Astrocyte of the spinal cord (primary cell): Measurements from ENCODE around the gene AGPAT2.
"Not testable (repeated sequence)": the region's sequence is repeated elsewhere in the genome, so short reads cannot be mapped to it uniquely, and the experiment has no call there.

Experiments used
- DNase-seq: peaks from one replicate; pipeline ENCODE4 v3.0.0; 2011; ENCODE audit warnings: low read depth, low spot score
- H3K4me3 ChIP-seq: 2 replicates; pipeline ENCODE4 v1.5.1; 2011; ENCODE audit warnings: low read depth, mild to moderate bottlenecking, low read length, moderate library complexity
- in situ Hi-C: cut with HindIII; loops from 2 replicates; pipeline ENCODE4 v1.10.0; 2017; ENCODE audit warnings: low sequenced_read_pairs
- TF ChIP-seq, protein P1 (sequence below): IDR thresholded peaks from 2 replicates; pipeline ENCODE4 v1.5.1; 2012; ENCODE audit warnings: low read depth, mild to moderate bottlenecking, low read length, inconsistent platforms

Gene AGPAT2

DNA sequence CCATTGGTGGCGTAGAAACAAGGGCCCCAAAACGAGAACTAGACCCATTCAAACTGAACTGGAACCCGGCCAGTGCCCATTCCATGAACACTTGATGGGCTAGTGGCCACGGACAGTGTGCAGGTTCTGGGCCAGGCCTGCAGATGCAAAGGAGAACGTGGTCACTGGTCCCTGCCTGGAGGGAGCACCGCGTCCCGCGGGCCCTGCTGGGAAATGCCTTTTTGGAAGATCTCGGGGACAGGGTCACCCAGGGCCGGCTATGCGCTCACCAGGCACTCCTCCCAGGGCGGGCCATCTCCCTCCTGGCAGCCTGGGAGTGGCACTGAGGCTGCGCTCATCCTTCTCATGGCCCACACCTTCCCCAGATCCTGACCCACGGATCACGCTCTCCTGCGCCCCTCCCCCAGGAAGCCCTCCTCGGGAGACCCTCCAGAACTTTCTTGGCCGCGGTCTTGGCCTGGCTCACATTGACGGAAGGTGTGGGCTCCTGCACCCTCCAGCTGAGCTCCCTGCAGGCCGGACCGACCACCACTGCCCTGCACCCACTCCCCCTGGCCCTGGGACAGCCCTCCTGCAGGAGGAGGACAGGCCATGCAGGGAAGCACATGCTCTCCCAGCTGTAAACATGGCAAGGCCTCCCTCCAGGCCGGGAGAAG lies 22.3 kb upstream of the AGPAT2 start:
- DNase-seq = no peak
- TF ChIP-seq, protein P1, sequence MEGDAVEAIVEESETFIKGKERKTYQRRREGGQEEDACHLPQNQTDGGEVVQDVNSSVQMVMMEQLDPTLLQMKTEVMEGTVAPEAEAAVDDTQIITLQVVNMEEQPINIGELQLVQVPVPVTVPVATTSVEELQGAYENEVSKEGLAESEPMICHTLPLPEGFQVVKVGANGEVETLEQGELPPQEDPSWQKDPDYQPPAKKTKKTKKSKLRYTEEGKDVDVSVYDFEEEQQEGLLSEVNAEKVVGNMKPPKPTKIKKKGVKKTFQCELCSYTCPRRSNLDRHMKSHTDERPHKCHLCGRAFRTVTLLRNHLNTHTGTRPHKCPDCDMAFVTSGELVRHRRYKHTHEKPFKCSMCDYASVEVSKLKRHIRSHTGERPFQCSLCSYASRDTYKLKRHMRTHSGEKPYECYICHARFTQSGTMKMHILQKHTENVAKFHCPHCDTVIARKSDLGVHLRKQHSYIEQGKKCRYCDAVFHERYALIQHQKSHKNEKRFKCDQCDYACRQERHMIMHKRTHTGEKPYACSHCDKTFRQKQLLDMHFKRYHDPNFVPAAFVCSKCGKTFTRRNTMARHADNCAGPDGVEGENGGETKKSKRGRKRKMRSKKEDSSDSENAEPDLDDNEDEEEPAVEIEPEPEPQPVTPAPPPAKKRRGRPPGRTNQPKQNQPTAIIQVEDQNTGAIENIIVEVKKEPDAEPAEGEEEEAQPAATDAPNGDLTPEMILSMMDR = no peak
- in situ Hi-C loops = no loop called here
- no peak overlapping the region for H3K4me3 ChIP-seq

DNA sequence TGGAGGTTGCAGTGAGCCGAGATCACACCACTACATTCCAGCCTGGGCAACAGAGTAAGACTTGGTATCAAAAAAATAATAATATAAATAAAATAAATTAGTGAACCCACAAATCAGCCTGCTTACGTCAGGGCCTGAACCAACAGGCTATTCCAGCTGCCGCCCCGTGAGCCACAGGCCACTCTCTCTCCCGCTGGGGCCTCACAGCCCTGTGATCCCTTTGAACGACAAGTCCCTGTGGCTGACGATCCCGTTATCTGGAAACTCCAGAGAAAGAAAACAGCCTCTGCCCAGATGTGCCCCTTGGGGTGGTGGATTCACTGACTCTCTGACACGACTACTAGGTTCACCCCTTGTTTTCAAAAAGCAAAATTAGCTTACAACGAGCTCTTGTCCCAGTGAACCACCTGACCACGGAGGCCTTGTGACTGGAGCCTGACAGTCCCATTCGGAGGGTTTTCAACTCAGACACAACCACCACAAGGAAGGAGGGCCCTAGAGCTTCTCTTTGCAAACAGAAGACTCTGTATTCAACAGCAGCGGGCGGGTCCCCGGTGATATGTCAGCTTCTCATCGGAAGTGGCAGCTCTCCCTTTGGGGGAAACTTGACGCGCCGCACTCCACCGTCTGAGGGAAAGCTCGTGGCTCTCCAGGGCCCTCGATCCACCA lies 20.7 kb upstream of the AGPAT2 start:
- in situ Hi-C loops = no loop called here
- TF ChIP-seq, protein P1 = no peak
- H3K4me3 ChIP-seq = no peak overlapping the region
- DNase-seq = no peak

DNA sequence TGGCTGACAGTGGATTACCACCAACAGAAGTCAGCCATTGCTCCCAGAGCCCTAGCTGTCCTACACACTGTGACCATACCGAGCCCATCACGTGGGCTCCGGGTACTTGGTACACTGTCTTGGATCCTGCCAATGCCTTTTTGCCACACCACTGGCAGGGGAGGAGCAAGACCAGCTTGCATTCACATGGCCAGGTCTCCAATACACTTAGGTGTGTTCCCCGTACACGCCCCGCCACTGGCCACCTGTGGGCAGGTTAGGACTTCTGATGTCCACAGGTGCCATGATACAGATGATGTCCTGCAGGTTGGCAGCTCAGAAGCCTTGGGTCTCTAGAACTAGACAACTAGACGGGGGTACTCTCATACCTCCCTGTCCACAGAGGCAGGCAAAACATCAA lies 19.8 kb upstream of the AGPAT2 start:
- no peak overlapping the region for H3K4me3 ChIP-seq
- no peak for DNase-seq
- TF ChIP-seq, protein P1 = no peak
- in situ Hi-C loops = no loop called here

DNA sequence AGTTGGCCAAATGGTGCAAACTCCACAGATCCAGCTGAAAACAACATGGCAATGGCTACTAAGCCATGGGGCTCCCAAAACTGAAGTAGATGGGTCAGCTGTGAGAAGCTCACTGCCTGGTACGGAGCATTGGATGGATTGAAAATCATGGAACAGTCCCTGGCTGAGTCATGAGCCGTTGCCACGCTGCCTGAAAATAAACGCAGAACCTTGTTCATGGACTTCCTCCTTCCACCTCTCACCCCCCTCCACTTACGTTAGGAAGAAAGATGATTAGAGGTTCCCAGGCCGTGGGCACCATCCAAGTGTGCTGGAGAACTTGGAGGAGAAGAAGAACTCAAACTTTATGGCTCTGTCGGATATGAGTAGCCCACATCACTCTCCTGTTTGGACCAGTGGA lies 18.3 kb upstream of the AGPAT2 start:
- H3K4me3 ChIP-seq = no peak overlapping the region
- no peak for DNase-seq
- in situ Hi-C loops = no loop called here
- TF ChIP-seq, protein P1 = no peak

DNA sequence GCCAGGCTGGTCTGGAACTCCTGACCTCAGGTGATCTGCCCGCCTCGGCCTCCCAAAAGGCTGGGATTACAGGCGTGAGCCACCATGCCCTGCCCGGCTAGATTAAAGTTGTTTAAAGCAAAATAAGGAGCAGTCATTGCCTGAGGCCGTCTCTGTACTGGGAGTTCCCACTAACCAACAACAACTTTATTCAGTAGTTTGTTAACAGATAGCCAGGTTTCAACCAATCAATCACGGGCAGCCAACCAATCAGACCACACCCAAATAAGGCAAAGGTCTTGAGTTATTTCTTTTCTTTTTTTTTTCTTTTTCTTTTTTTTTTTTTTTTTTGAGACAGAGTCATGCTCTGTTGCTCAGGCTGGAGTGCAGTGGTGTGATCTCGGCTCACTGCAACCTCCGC lies 17.5 kb upstream of the AGPAT2 start:
- DNase-seq, in situ Hi-C loops, H3K4me3 ChIP-seq: not testable (repeated sequence)

DNA sequence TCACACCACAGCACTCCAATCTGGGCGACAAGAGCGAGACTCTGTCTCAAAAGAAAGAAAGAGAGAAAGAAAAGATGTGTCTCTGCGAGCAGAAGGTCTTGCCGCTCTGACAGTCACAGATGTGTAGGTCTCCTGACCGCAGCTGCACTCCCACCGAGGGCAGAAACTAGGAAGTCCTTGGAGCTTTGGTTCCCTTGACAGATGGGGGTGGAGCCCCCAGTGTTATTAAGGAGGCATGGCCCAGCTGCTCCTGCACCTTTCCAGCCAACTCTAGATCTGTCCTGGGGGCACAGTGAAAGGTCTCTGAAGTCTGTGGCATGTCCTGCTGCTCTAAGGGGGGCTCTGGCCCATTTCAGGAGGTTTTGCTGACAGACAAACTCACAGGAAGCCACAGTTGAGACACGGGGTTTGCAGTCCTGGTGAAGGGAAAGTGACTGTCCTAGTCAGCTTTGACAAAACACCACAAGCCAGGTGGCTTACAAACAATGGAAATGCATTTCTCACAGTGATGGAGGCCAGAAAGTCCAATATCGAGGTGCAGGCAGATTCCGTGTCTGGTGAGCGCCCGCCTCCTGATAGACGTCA lies 16.1 kb upstream of the AGPAT2 start:
- TF ChIP-seq, protein P1 = no peak
- in situ Hi-C loops = no loop called here
- no peak overlapping the region for H3K4me3 ChIP-seq
- DNase-seq = no peak

DNA sequence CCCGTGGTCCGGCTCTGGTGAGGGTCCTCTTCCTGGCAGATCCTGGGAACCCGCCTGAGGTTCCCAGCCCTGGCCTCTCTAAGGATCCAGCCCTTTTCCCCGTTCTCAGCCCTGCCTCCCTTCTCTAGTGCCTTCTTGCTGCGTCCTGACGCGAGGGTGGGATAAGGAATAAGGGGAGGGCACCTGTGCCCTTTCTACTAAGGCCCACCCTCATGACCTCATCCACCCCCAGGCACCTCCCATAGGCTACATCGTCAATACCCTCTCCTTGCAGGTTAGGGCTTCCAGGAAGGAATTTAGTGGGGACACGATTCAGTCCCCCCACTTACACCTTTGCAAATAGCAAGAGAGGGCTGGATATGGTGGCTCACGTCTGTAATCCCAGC lies 14.4 kb upstream of the AGPAT2 start:
- TF ChIP-seq, protein P1 = no peak
- in situ Hi-C loops = no loop called here
- no peak overlapping the region for H3K4me3 ChIP-seq
- no peak for DNase-seq
